ENCODE measurements around the gene KPNB1.
A peak's percentile ranks its signal among the peaks of the same experiment; 100 is the strongest.

Gene KPNB1

GRCh38 chr17:47638903-47639302, 10.8 kb upstream of the KPNB1 start:
- no peak for DNase-seq

DNA sequence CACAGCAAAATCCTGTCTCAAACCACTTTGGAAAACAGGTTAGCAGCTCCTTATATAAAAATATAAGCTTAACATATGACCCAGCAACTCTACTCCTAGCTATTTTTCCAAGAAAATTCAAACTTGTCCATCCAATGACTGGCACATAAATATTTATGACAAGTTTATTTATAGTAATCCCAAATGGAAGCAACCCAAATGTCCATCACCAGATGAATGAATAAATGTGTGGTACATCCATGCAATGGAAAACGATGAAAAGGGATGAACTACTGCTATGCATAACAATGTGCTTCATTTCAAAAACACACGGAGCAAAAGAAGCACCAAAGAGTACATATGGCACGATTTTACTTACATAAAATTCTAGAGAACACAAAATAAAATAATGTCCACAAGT, 9.6 kb upstream of the KPNB1 start:
- no peak for DNase-seq

GRCh38 chr17:47641202-47641601, 8.5 kb upstream of the KPNB1 start:
- no peak for DNase-seq

DNA sequence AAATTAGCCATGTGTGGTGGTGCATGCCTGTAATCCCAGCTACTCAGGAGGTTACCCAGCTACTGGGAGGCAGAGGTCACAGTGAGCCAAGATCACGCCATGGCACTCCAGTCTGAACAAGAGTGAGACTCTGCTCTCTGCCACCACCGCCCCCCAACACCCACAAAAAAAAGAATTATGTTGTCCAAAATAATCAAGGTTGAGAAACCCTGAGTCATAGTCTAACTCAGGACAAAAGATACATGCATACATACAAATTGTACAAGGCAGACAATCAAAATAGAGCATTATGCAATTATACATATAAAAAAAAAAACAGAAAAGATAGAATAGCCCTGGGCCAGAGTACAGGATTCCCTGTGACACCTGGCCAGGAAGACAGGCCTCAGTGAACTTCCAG, 6.6 kb upstream of the KPNB1 start:
- no peak for DNase-seq

DNA sequence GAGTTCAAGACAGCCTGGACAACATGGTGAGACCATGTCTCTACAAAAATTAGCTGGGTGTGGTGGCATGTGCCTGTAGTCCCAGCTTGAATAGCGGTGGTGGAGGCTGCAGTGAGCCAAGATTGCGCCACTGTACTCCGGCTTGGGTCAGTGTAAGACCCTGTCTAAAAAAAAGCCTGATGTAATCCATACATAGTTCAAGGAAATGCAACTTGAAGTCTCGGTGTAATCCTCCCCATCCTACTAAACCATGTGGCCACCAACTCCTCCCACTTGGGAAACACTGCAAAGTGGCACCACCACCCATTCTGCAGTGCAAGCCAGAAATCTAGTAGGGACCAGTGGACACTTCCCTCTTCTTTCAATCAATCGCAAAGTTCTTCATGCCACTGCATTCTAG, 5.4 kb upstream of the KPNB1 start:
- DNase-seq = no peak

- no peak for DNase-seq
These were observed 329 bp downstream of the KPNB1 start for GRCh38 chr17:47649972-47650524.

- DNase-seq = peak; percentile 97
These were observed 1.1 kb downstream of the KPNB1 start for GRCh38 chr17:47650525-47651522.

DNA sequence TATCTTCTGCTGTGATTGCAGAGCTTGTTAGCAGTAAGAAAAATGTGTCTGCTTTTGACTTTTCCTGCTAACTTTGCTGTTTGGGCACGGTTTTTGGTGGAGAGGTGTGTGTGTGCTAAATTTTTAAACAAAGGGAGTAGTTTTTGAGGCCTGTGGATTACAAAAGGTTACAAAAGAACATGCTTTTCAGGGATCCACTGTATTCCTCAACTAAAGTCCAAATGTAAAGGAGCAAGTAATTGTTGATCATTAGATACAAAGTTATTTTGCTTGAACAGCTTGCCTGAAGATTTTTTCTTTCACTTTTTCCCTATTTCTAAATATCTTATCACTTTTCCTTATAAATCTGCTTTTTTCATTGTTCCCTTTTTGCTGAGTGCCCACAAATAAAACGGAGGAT, 2.0 kb downstream of the KPNB1 start:
- no peak for DNase-seq

- no peak for DNase-seq
These were observed 2.9 kb downstream of the KPNB1 start for GRCh38 chr17:47652570-47652969.

GRCh38 chr17:47653442-47653841, 3.7 kb downstream of the KPNB1 start:
- DNase-seq = no peak

DNA sequence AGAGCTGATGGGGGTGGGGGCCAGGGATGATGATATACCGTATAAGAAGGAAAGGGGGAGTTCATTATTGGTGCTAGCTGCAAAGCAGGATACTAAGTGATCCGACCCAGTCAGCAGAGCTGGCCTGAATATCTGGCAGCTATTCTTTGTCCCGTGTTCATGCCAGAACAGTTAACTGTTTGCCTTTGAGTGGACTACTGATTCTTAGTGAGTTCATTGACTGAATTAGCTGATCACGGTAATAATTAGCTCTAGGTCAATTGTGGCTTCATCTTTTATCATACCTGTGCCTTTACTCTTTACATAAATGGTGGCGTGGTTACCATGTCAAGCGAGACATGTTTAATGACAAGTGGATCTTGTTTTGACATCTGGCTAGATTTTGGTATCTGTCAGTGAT, 5.3 kb downstream of the KPNB1 start:
- no peak for DNase-seq

GRCh38 chr17:47660064-47660492, 10.4 kb downstream of the KPNB1 start:
- DNase-seq = no peak

- peak; percentile 52 for DNase-seq
These were observed 14.3 kb downstream of the KPNB1 start for GRCh38 chr17:47663912-47664623.

DNA sequence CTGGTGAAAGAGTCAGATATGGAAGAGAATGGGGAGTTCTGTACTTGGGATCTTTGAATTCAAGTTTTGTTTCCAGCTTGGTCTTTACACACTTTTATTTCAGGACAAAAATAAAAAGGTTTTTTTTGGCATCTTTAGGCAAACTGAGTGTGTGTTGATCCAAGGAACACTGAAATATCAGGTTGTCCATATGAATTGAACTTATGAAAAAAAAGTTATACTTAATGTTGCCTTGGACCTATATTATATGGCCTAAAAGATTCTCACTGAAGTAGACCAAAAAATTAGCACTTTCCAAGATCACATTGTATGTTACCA, 14.9 kb downstream of the KPNB1 start:
- no peak for DNase-seq

- no peak for DNase-seq
These were observed 15.9 kb downstream of the KPNB1 start for GRCh38 chr17:47665655-47666054.

- no peak for DNase-seq
These were observed 19.4 kb downstream of the KPNB1 start for GRCh38 chr17:47669081-47669480.

- DNase-seq = no peak
These were observed 20.3 kb downstream of the KPNB1 start for GRCh38 chr17:47670064-47670463.

GRCh38 chr17:47674499-47674898, 24.8 kb downstream of the KPNB1 start:
- no peak for DNase-seq

- DNase-seq = no peak
These were observed 25.9 kb downstream of the KPNB1 start for GRCh38 chr17:47675380-47676198.

DNA sequence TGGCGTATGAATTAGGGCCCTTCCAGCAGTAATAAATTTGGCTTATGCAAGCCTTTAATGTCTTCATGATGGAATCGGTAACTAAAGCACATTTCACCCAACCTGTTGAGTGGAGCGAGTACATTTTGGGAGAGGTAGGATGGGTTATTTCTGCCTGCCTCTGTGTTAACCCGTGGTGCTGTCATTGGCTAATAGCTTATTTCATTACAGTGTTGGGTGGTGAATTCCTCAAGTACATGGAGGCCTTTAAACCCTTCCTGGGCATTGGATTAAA, 26.4 kb downstream of the KPNB1 start:
- no peak for DNase-seq

GRCh38 chr17:47676510-47677165, 26.9 kb downstream of the KPNB1 start:
- DNase-seq = no peak

DNA sequence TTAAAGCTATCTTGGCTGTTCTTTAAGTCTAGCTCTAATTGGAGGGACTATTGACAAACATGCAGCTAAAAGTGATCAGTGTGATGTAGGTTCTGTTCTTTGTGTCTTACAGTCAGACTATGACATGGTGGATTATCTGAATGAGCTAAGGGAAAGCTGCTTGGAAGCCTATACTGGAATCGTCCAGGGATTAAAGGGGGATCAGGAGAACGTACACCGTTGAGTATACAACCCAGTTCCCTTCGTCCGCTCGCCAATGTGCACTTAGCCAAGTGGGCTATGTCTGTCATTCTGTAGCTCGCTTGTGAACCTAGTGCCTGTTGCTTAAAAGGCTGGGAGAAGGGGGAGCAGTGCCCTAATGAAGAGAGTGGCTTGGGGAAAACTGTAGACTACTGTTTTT, 28.5 kb downstream of the KPNB1 start:
- no peak for DNase-seq

DNA sequence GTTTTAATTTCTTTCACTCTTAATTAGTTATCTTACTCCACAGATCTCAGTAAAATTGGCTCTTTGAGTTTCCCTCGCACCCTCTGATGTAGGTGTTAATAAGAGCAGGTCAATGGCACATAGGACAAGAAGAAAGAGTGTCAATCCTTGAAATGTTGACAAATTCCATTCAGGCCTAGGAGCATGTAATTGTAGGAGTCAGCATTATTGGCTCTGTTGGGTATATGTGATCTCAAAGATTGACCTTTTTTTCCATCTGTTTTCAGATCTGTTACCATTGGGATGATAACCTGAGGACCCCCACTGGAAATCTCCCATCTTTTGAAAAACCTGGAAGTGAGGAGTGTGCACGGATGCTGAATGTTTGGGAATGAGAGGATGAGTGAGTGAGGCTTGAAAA, 32.4 kb downstream of the KPNB1 start:
- DNase-seq = no peak

Measured in stimulated activated CD4-positive, alpha-beta T cell treated with anti-CD3 and anti-CD28 coated beads, Interleukin-1b, Interleukin-23, amount 100 ng/mL, for 48 hours (primary cell).